ENCODE measurements around the gene PTGS1.
A peak's percentile ranks its signal among the peaks of the same experiment; 100 is the strongest.

PTGS1 gene

DNA sequence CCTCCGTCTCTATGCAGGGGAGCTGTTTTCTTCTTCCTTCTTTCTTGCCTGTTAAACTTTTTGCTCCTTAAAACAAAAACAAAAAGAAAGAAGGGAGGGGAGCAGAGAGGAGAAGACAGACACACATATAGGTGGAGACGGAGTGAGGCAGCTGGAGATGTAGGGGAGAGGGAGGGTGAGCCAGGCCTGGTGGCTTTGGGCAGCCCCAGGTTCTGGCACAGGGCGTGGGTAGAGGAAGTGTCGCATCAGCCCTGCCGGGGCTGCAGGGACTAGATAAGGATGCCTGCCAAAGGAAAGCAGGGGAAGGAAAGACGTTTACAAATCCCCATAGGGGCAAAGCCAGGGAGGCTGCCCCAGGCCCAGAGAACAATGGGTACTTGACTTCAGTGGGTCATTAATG is 38.7 kb upstream of the PTGS1 start:
- DNase-seq (ENCODE audit: low read depth), result no peak
- H3K4me3 ChIP-seq (ENCODE audit: low read depth, low read length), result no peak overlapping the region
- TF ChIP-seq, protein P1, sequence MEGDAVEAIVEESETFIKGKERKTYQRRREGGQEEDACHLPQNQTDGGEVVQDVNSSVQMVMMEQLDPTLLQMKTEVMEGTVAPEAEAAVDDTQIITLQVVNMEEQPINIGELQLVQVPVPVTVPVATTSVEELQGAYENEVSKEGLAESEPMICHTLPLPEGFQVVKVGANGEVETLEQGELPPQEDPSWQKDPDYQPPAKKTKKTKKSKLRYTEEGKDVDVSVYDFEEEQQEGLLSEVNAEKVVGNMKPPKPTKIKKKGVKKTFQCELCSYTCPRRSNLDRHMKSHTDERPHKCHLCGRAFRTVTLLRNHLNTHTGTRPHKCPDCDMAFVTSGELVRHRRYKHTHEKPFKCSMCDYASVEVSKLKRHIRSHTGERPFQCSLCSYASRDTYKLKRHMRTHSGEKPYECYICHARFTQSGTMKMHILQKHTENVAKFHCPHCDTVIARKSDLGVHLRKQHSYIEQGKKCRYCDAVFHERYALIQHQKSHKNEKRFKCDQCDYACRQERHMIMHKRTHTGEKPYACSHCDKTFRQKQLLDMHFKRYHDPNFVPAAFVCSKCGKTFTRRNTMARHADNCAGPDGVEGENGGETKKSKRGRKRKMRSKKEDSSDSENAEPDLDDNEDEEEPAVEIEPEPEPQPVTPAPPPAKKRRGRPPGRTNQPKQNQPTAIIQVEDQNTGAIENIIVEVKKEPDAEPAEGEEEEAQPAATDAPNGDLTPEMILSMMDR (conservative IDR thresholded peaks at IDR 0.05; ENCODE audit: low read depth, low read length), result no peak

- H3K4me3 ChIP-seq (ENCODE audit: low read depth, low read length), result no peak overlapping the region
- TF ChIP-seq, protein P1 (conservative IDR thresholded peaks at IDR 0.05; ENCODE audit: low read depth, low read length), result no peak
- DNase-seq (ENCODE audit: low read depth), result no peak
These were observed 38.2 kb upstream of the PTGS1 start for GRCh38 chr9:122332644-122333043.

DNA sequence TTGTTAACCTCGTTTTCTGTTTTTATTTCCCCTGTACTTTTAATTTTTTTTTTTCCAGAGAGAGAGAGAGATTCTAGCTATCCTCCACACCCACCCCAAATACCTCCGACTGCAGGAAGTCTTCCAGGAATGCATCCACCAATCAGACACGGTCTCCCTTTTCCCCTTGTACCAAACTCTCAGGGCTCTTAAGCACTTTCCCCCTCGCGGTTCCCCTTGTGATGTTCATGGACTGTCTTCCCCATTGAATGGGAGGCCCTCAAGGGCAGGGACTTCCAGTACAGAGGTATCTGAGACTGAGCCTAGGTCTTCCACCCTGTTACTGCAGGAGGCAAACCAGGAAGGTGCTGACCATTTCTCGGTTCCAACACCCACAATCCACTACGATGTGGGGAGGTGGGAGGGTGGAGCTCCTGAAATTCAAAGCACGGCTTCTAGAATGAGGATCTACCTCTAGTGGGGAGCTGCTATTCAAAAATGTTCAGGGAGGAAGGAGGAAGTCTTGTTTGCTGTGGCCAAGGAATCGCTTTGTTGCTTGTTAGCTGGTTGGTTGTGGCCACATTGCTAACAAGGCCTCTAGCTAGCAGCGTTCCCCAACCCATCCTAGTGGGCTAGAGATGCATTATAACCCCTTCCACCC is 37.5 kb upstream of the PTGS1 start:
- no peak for DNase-seq (ENCODE audit: low read depth)
- TF ChIP-seq, protein P1 (conservative IDR thresholded peaks at IDR 0.05; ENCODE audit: low read depth, low read length), result no peak
- H3K4me3 ChIP-seq (ENCODE audit: low read depth, low read length), result no peak overlapping the region

DNA sequence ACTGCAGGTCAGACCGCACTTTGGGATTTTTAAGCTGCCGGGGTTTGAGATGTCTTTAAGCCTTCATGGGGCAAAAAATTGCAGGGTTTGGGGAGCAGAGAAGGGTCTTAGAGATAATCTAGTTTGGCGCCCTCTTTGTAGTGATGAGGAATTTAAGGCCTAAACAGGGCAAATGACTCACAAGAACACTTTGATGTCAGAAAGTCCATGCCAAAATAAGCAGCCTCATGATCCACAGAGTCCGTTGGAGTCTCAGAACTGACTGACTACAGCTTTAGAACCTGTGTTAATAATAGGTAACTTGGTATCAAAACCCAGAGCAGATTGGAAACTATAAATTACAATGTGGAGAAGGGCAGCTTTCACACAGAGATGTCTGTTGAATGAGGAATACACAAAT is 35.9 kb upstream of the PTGS1 start:
- DNase-seq (ENCODE audit: low read depth), result peak; percentile 49
- TF ChIP-seq, protein P1 (conservative IDR thresholded peaks at IDR 0.05; ENCODE audit: low read depth, low read length), result peak; percentile 3
- no peak overlapping the region for H3K4me3 ChIP-seq (ENCODE audit: low read depth, low read length)

DNA sequence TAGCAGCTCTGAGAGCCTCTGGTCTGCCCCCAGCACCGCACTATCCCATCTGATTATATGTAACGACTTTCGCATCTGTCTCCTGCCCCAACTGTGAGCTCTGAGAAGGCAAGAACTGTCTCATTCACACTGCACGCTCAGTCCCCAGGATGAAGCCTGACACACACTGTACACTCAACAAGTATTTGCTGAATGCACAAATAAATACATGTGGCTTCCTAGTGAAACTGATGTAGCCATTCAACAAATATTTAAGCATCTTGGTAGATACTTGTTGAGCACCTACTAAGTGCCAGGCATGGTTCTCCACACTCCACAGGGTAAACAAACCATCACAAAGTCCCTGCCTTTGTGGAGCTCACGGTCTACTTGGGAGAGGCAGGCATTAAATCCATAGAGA is 34.6 kb upstream of the PTGS1 start:
- TF ChIP-seq, protein P1 (conservative IDR thresholded peaks at IDR 0.05; ENCODE audit: low read depth, low read length), result no peak
- H3K4me3 ChIP-seq (ENCODE audit: low read depth, low read length), result no peak overlapping the region
- no peak for DNase-seq (ENCODE audit: low read depth)

DNA sequence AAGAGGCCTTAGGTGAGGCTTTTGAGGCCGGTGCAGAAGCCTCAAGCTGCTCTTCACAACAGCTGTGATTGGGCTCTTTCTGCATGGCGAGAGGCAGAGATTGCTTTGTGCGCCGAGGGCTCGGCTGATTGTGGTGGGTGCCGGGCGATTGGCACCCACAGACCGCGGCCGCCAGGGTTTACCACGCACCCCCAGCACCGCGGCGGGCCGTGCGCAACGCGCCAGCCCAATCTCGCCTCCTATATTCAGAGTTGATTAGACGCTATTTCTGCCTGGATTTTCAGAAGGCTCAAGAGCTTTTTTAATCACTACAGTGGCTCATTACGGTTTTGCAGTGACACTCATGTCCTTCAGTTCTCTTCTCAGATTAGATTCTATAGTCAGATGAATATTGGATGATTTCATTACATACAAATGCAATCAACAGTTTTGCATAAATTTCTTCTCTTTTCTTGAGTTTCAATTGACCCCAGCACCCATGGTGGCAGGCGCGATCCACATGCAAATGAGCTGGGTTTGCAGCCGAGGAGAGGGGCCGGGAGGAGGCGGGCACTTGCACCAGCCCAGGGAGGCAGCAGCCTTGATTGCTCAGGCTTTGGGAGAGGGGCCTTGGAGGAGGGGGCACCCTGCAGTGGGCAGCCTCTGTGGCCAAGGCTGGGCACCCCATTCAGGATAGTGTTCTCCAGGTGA is 33.8 kb upstream of the PTGS1 start:
- TF ChIP-seq, protein P1 (conservative IDR thresholded peaks at IDR 0.05; ENCODE audit: low read depth, low read length), result no peak
- DNase-seq (ENCODE audit: low read depth), result no peak
- H3K4me3 ChIP-seq (ENCODE audit: low read depth, low read length), result no peak overlapping the region

- TF ChIP-seq, protein P1 (conservative IDR thresholded peaks at IDR 0.05; ENCODE audit: low read depth, low read length), result no peak
- no peak overlapping the region for H3K4me3 ChIP-seq (ENCODE audit: low read depth, low read length)
- no peak for DNase-seq (ENCODE audit: low read depth)
These were observed 33.3 kb upstream of the PTGS1 start for GRCh38 chr9:122337556-122337929.
